CD14-positive monocyte (primary cell): Measurements from ENCODE around the gene RNF111. TPM values are rescaled to one million over a fixed set of nuclear protein-coding genes. Genes with fewer than 3 reads are reported as not detected.

Source experiments
- DNase-seq, 3 donors: peaks; one replicate each; pipeline ENCODE4 v3.0.0-alpha.2; 2011 to 2022
- H2AFZ ChIP-seq: 2 replicates; pipeline ENCODE4 v1.6.0; 2012; ENCODE audit warnings: mild to moderate bottlenecking, low read depth, low read length, inconsistent platforms; ENCODE audit not compliant: insufficient read depth, poor library complexity, severe bottlenecking
- H3K27ac ChIP-seq, 2 donors: 1 replicate in 1 of 2; 2 replicates in 1 of 2; pipeline ENCODE4 v1.5.1; 2012 to 2013; ENCODE audit warnings: low read length in 2 of 2, control low read depth in 1 of 2, inconsistent platforms in 1 of 2, low read depth in 1 of 2, mild to moderate bottlenecking in 1 of 2
- H3K27me3 ChIP-seq, 2 donors: one replicate each; pipeline versions ENCODE4 v1.6.0 to v1.6.1; 2011 to 2013; ENCODE audit warnings: low read length in 2 of 2; ENCODE audit not compliant: control insufficient read depth in 2 of 2, insufficient read depth in 2 of 2
- H3K36me3 ChIP-seq, 2 donors: replicated peaks in 1 of 2; 1 replicate in 1 of 2; 2 replicates in 1 of 2; pipeline versions ENCODE4 v1.5.1 to v1.6.1; 2012 to 2013; ENCODE audit warnings: low read length in 2 of 2, control low read depth in 1 of 2, inconsistent platforms in 1 of 2, mild to moderate bottlenecking in 1 of 2; ENCODE audit not compliant: insufficient read depth in 2 of 2, control insufficient read depth in 1 of 2
- H3K4me1 ChIP-seq, 2 donors: 1 replicate in 1 of 2; 2 replicates in 1 of 2; pipeline versions ENCODE4 v1.5.1 to v1.6.1; 2012 to 2013; ENCODE audit warnings: low read length in 2 of 2, control low read depth in 1 of 2, inconsistent platforms in 1 of 2, mild to moderate bottlenecking in 1 of 2, moderate library complexity in 1 of 2; ENCODE audit not compliant: insufficient read depth in 2 of 2, control insufficient read depth in 1 of 2
- H3K4me2 ChIP-seq: replicated peaks from 2 replicates; pipeline ENCODE3; 2012; ENCODE audit warnings: low read length, moderate library complexity, mild to moderate bottlenecking; ENCODE audit not compliant: poor library complexity, severe bottlenecking; ENCODE audit errors: extremely low read depth
- H3K4me3 ChIP-seq, 3 experiments: fragments of 200-600 bp in 1 of 3; sonication (generic) in 1 of 3; replicated peaks in 1 of 3; 1 replicate in 2 of 3; 2 replicates in 1 of 3; pipeline ENCODE4 v1.5.1; 2011 to 2013; ENCODE audit warnings: low read length in 3 of 3, mild to moderate bottlenecking in 3 of 3, control low read depth in 2 of 3, low read depth in 2 of 3, inconsistent platforms in 1 of 3, moderate library complexity in 1 of 3
- H3K79me2 ChIP-seq: 2 replicates; pipeline ENCODE4 v1.6.0; 2012; ENCODE audit warnings: mild to moderate bottlenecking, control low read depth, inconsistent platforms, low read length, moderate library complexity; ENCODE audit not compliant: insufficient read depth
- H3K9ac ChIP-seq: 2 replicates; pipeline ENCODE4 v1.6.0; 2017; ENCODE audit warnings: low read length, mild to moderate bottlenecking; ENCODE audit not compliant: insufficient read depth, poor library complexity, severe bottlenecking
- H3K9me3 ChIP-seq, 2 donors: replicated peaks in 1 of 2; 1 replicate in 1 of 2; 2 replicates in 1 of 2; pipeline versions ENCODE4 v1.5.1 to v1.6.1; 2012 to 2013; ENCODE audit warnings: low read length in 2 of 2, control low read depth in 1 of 2; ENCODE audit not compliant: control insufficient read depth in 1 of 2, insufficient read depth in 1 of 2
- H4K20me1 ChIP-seq: 2 replicates; pipeline ENCODE4 v1.6.0; 2012; ENCODE audit warnings: mild to moderate bottlenecking, low read length, control low read depth, moderate library complexity; ENCODE audit not compliant: insufficient read depth
- H3K27ac Mint-ChIP-seq, 7 donors: one replicate each; pipeline ENCODE4 v1.8.0; 2020; ENCODE audit warnings: mild to moderate bottlenecking in 7 of 7, mixed read lengths in 7 of 7, moderate library complexity in 6 of 7, inconsistent platforms in 2 of 7
- H3K27me3 Mint-ChIP-seq, 3 donors: one replicate each; pipeline ENCODE4 v1.8.0; 2021 to 2022; ENCODE audit warnings: low read depth in 3 of 3, mild to moderate bottlenecking in 3 of 3, mixed read lengths in 3 of 3, moderate library complexity in 3 of 3, inconsistent platforms in 1 of 3
- H3K36me3 Mint-ChIP-seq, 2 donors: one replicate each; pipeline ENCODE4 v1.8.0; 2020; ENCODE audit warnings: mixed read lengths in 2 of 2, inconsistent platforms in 1 of 2, mild to moderate bottlenecking in 1 of 2
- H3K4me1 Mint-ChIP-seq: one replicate; pipeline ENCODE4 v1.8.0; 2020; ENCODE audit warnings: mild to moderate bottlenecking, mixed read lengths
- H3K4me3 Mint-ChIP-seq, 2 donors: one replicate each; pipeline ENCODE4 v1.8.0; 2020; ENCODE audit warnings: mild to moderate bottlenecking in 2 of 2, mixed read lengths in 2 of 2, moderate library complexity in 1 of 2
- H3K9me3 Mint-ChIP-seq, 7 donors: one replicate each; pipeline ENCODE4 v1.8.0; 2020 to 2022; ENCODE audit warnings: mixed read lengths in 7 of 7, mild to moderate bottlenecking in 6 of 7, moderate library complexity in 6 of 7, inconsistent platforms in 2 of 7
- WGBS: methylation state at CpG from one replicate; pipeline ENCODE4 v1.1.5; 2013; ENCODE audit warnings: missing lambda C conversion rate; ENCODE audit not compliant: insufficient coverage; 5-methylcytosine and 5-hydroxymethylcytosine counted together
- intact Hi-C, 2 donors: fragments of 100-400 bp; cut with micrococcal nuclease; formaldehyde crosslinking; loops; one replicate each; pipeline versions ENCODE4 v1.15.0 to v1.15.1; 2023
- polyA plus RNA-seq, 3 donors: library from polyadenylated mRNA; depleted of rRNA in 1 of 3; unstranded in 2 of 3; stranded (reverse) in 1 of 3; fragments of 300-500 nt in 2 of 3; fragments of >200 nt in 1 of 3; fragmentation: Illumina TruSeq in 2 of 3; gene quantifications; 1 replicate in 2 of 3; 2 replicates in 1 of 3; pipeline ENCODE4 v1.2.3, GENCODE V29; 2012 to 2021
- TF ChIP-seq, protein P1 (sequence below): fragments of 200-600 bp; IDR thresholded peaks from one replicate; pipeline ENCODE4 v1.8.0; 2022; ENCODE audit warnings: antibody characterized with exemption, mild to moderate bottlenecking

RNF111 gene
- polyA plus RNA-seq, 3 donors, result 10.2 to 28.0 (median 18.2) TPM

DNA sequence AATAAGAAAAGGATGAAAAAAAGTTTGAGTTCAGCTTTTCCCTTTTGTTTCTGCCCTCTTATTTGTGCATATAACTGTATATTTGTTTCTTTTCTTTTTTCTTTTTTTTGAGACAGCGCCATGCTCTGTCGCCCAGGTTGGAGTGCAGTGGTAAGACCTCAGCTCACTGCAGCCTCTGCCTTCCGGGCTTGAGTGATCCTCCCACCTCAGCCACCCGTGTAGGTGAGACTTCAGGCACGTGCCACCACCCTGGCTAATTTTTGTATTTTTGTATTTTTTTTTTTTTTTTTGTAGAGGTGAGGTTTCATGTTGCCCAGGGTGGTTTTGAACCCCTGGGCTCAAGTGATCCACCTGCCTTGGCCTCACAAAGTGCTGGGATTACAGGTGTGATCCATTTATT, 31.4 kb downstream of the RNF111 start:
- no peaks in the 10 kb centered on the region for H3K9me3 ChIP-seq
- no peak overlapping the region for H3K4me2 ChIP-seq
- no peaks in the 10 kb centered on the region for H3K27me3 Mint-ChIP-seq
- intact Hi-C loops, result no loop called here
- no peak overlapping the region for H3K9ac ChIP-seq
- H3K79me2 ChIP-seq, result peaks cover 89% of the 10 kb centered on the region
- H3K36me3 Mint-ChIP-seq, result peaks cover 32 to 44% of the 10 kb centered on the region in 2 donors
- H3K4me3 ChIP-seq, result no peak overlapping the region
- H3K27ac Mint-ChIP-seq, result no peak overlapping the region
- H2AFZ ChIP-seq, result no peak overlapping the region
- 92% methylated on average over 2 of the region's 5 CpGs for WGBS
- DNase-seq, result no peak
- H3K36me3 ChIP-seq, result peaks cover 19 to 46% of the 10 kb centered on the region in 2 donors
- TF ChIP-seq, protein P1, sequence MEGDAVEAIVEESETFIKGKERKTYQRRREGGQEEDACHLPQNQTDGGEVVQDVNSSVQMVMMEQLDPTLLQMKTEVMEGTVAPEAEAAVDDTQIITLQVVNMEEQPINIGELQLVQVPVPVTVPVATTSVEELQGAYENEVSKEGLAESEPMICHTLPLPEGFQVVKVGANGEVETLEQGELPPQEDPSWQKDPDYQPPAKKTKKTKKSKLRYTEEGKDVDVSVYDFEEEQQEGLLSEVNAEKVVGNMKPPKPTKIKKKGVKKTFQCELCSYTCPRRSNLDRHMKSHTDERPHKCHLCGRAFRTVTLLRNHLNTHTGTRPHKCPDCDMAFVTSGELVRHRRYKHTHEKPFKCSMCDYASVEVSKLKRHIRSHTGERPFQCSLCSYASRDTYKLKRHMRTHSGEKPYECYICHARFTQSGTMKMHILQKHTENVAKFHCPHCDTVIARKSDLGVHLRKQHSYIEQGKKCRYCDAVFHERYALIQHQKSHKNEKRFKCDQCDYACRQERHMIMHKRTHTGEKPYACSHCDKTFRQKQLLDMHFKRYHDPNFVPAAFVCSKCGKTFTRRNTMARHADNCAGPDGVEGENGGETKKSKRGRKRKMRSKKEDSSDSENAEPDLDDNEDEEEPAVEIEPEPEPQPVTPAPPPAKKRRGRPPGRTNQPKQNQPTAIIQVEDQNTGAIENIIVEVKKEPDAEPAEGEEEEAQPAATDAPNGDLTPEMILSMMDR, result no peak
- no peak overlapping the region for H3K4me3 Mint-ChIP-seq
- peaks cover 0 to 1% (median 0%) of the 10 kb centered on the region in 7 donors for H3K9me3 Mint-ChIP-seq
- no peak overlapping the region for H3K27ac ChIP-seq
- H3K4me1 Mint-ChIP-seq, result peaks cover 5% of the 10 kb centered on the region
- peaks cover 0 to 5% of the 10 kb centered on the region in 2 donors for H3K4me1 ChIP-seq
- H3K27me3 ChIP-seq, result no peaks in the 10 kb centered on the region
- peaks cover 93% of the 10 kb centered on the region for H4K20me1 ChIP-seq

DNA sequence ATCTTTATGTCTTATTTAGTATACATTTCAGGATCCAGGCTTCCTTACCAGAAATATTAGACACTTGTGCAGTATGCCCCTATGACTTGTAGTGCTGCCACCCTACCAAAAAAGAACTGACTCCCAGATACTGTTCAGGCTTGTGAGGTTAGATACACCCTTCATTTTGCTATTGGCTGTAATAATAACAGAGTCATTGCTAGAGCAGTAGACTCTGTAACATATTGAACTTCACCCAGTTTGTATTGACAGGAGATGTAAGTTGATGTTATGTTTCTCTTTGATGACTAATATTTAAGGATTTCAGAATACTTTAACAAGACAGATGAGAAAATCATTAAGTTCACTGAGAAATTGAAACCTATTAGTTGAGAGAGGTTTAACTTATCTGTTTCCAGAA, 32.9 kb downstream of the RNF111 start:
- Histone ChIP-seq H3K4me3 (no peak overlapping the region), H4K20me1 (peaks cover 94% of the 10 kb centered on the region), H3K9me3 (no peaks in the 10 kb centered on the region), H3K4me2 (no peak overlapping the region), H3K36me3 (peaks cover 20 to 56% of the 10 kb centered on the region in 2 donors), H3K4me1 (peaks cover 0 to 5% of the 10 kb centered on the region in 2 donors), H3K27ac (no peak overlapping the region), H2AFZ (no peak overlapping the region), H3K79me2 (peaks cover 89% of the 10 kb centered on the region), H3K27me3 (no peaks in the 10 kb centered on the region), H3K9ac (no peak overlapping the region)
- DNase-seq, result no peak
- no peak overlapping the region for H3K27ac Mint-ChIP-seq
- no peaks in the 10 kb centered on the region for H3K27me3 Mint-ChIP-seq
- intact Hi-C loops, result no loop called here
- H3K36me3 Mint-ChIP-seq, result peaks cover 42 to 48% of the 10 kb centered on the region in 2 donors
- H3K4me3 Mint-ChIP-seq, result no peak overlapping the region
- H3K4me1 Mint-ChIP-seq, result peaks cover 5% of the 10 kb centered on the region
- TF ChIP-seq, protein P1, result no peak
- H3K9me3 Mint-ChIP-seq, result peaks cover 0 to 1% (median 0%) of the 10 kb centered on the region in 7 donors
